Measurements from ENCODE around the gene KRT36.

The KRT36 gene

DNA sequence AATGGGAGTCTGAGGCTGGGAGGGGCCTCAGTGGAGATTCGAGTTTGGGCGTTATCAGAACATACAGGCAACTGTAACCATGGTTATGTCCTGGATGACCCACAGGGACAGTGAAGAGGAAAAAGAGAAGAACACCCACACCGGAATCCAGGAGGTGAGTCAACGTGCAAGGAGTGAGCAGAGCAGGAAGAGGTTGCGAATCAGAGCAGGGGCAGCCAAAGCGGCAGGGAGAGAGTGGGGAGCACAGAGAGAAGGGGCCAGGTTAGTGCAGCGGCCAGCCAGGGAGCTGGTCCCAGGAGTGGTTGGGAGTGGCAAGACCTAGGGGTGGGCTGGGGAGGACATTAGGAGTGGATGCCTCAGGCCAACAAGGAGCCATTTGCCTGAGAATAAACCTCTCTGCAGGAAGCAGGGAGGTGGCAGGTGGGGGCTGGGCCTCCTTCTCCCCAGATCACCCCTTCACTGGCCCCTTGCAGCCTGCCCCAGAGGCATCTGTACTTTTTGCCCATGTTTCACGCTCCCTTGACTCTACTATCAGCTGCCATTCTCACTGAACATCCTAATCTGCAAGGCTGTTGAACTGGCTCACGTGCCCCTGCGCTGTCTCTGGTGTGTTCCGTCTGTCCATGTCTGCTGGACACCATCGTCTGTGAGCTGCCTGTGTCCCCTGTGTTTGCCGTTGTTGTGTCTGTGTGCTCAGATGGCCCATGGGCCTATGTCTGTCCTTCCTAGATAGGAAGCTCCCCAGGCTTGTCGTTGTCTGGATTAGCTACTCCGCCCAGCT, 10.6 kb upstream of the KRT36 start:
- no peak for DNase-seq (ENCODE audit: low read depth)

DNA sequence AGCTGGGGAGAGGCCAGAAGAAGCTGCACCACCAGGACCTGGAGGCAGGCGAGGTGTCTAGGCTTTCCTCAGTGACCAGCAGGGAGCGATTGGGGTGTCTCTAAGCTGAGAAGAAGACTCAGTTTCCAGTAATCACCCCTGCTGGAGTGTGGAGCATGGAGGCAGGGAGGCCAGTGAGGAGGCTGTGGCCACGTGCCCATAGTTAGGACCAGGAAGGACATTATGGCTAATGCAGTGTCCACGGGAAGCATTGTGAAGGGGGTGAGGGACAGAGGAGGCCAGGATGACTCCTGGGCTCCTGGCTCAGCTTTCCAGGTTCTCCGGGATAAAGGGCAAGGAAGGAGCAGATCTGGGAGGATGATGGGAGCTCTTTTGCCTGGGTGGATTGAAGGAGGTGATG, 10.0 kb upstream of the KRT36 start:
- no peak for DNase-seq (ENCODE audit: low read depth)

DNA sequence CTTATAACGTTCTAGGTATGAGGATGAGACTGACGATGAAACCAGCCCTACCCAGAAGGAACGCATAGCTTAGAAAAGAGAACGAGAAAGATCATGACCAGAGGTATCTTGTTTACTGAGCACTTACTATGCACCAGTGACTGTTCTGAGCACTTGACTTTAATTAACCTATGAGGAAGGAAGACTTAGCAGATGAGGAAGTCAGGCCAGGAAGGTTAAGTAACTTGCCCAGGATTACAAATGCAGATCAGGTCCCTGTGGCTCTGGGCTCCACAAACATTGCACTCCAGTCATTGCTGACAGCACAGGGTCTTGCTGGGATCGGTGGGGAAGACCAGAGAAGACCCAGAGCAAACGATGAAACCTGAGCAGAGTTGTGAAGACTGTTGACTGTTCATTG, 8.6 kb upstream of the KRT36 start:
- no peak for DNase-seq (ENCODE audit: low read depth)

DNA sequence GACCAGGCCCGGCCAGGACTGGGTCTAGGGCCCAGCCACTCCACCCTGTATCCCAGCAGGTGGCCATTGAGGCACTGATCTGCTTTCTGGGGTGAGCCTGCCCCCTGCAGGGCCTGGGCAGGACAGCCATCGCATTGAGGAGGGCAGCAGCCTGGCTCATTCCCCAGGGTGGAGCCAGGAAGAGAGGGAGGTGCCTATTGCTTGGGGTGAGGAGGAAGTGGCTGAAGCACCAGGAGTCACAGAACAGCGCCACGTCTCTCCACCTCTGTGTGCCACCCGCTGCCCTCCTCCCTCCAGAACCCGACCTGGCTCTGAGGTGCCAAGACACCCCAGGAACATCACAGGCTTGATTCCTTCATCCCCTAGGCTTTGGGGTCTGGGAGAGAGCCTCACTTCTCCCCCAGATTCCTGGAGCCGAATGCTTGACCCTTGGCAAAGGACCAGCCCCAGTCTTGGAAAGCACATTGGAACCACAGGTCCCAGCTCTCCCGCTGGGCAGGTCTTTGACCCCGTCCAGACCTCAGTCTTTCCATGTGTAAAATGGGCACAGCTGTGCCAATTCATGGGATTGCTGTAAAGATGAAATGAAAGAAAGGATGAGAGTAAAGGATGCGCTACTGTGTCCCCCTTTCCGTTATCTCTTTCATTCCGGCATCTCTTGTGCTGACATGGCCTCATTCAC, 7.2 kb upstream of the KRT36 start:
- peak; percentile 72 for DNase-seq (ENCODE audit: low read depth)

DNA sequence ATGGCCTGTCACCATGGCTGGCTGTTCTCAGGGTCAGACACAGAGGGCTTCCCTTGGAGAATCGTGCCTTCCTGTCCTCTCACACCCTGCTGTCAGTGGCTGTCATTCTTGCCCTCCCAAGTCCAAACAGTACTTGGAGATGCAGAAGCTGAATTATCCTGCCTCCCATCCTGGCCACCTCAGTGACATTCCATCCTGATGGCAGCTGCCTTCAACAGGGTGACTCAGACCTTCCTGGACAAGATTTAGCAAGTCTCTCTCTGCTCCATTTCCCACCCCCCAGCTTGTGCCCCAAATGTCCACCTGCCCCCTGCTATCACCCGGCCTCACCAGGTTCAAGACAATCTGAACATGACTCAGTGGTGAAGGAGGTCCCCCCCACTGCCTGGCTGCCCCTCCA, 4.8 kb upstream of the KRT36 start:
- no peak for DNase-seq (ENCODE audit: low read depth)

DNA sequence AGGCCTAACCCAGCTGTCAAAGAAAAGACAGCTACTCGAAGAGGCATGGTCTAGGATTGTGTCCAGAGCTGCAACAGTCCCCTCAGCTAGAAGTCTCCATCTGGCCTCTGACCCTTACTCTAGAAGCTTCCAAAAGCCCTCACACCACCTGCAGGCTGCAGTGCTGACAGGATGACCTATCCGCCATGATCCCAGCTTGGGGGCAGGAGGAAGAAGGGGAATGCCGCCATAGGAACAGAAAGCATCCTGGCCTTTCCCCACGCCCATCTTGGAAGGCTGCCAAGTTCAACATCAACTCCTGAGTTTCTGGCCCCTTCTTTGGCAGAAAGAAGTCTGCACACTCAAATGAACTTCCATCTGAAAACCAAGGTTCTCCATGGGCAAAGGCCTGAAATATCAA, 3.1 kb upstream of the KRT36 start:
- no peak for DNase-seq (ENCODE audit: low read depth)

DNA sequence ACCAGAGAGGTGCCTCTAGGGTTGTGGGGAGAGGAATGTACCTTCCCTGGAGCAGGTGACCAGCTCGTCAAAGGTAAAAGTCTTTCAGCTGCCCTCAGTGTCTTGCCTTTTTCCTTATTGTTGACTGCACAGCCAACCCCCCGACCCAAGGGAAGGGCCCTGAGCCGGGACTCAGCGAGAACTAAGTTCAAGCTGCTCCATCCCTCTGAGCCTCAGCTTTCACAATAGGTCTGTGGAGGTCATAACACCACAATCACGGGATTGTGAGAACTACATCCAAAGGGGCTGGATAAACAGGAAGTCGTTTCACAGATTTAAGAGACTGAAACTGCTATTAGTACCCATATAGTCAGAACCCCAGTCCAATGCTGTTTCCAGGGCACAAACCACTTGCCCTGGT, 2.6 kb upstream of the KRT36 start:
- no peak for DNase-seq (ENCODE audit: low read depth)

DNA sequence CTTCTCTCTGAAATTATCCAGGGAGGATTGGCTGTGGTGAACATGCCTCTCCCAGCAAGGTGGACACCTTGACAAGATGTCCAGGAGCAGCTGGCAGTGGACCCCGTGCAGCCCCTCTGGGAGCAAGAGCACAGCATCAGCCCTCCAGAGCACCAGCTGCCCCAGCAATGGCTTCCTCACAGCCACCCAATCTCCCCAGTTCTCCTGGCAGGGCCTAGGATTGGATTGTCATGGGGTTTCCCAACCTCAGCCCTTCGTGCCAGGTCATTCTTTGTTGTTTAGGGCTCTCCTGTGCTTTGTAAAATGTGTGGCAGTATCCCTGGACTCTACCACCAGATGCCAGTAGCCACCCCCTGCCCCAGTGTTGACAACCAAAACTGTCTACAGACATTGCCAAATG, 1.8 kb upstream of the KRT36 start:
- no peak for DNase-seq (ENCODE audit: low read depth)

DNA sequence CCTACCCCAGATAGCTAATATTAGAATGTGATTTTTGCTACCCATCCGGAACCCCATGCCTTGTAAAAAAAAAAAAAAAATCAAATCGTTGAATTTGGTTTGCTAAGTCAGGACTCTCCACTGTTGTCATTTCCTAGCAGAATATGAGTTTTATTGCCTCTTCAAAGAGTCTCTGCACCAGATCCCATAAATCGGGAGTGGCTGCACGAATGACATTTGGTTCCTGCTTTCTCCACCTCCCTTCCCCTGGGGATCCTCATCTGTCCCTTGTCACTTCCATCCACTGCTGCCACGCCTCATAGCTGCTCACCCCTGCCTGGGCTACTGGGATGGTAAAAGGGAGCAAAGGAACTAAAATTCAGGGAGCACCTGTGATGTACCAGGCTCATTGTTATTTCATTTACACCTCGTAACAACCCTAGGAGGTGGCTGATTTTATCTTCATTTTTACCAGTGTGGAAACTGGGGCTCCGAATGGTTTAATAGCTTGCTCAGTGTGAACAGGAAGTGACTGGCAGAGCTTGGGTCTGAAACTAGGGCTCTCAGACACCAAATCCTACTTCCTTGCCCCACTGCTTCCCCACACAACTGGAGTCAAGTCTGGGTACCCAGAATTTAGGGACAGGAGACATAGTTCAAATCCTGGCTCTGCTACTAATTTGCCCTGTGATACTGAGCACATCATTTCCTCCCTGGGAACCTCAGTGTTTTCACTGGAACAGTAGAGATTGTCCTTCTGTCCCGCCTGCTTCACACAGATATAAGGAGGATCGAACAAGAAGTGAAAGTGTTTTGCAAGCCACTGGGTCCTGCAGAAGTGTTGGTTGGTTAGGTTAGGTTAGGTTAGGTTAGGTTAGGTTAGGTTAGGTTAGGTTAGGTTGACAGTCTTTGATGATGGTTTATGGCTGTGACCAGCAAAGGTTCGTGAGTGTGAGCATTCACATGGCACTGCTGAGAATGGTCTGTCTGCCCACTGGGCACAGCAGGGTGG, 585 bp upstream of the KRT36 start:
- no peak for DNase-seq (ENCODE audit: low read depth)

DNA sequence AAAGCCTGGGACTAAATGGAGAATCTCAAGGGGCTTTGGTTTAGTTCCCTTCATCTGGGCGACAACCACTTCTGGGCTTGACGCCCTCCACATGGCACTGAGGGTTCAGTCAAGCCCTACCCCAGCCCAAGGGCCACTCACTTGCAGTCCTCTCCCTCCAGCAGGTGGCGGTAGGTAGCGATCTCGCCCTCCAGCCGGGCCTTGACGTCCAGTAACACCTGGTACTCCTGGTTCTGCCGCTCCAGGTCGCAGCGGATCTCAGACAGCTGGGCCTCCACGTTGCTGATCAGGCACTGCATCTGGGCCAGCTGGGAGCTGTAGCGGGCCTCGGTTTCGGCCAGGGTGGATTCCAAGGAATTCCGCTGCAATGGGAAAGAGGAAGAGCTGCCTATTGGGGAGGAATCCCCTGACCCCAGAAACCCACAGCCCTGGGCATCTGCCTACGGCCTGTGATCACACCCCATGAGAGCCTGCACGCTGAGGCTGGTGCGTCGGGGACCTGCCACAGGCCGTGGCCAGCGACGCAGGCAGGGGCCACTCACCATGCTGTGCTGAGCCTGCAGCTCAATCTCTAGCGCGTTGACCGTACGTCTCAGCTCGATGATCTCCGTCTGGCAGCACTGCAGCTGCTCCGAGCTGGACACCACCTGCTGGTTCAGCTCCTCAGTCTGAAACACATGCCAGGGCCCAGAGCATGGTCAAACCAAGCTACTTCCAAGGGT, 2.7 kb downstream of the KRT36 start:
- peak; percentile 34 for DNase-seq (ENCODE audit: low read depth)

DNA sequence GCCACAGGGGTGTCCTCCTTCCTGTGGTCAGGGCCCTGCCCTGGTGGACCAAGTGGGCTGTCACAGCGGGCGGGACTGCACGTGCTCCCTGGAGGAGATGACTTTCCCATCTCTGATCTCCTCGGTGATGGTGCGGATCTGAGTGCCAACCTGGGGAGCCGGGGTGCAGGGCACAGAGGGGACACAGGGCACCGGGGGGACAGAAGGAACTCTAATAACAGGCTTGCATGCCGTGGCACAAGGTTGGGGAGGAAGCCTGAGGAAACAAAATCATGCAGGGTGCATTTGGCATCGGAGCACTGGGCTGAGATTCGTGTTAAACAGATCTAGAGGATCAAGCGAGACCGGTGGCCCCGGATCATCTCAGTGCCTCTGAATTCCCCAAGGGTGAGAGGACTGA, 3.4 kb downstream of the KRT36 start:
- DNase-seq (ENCODE audit: low read depth): no peak

DNA sequence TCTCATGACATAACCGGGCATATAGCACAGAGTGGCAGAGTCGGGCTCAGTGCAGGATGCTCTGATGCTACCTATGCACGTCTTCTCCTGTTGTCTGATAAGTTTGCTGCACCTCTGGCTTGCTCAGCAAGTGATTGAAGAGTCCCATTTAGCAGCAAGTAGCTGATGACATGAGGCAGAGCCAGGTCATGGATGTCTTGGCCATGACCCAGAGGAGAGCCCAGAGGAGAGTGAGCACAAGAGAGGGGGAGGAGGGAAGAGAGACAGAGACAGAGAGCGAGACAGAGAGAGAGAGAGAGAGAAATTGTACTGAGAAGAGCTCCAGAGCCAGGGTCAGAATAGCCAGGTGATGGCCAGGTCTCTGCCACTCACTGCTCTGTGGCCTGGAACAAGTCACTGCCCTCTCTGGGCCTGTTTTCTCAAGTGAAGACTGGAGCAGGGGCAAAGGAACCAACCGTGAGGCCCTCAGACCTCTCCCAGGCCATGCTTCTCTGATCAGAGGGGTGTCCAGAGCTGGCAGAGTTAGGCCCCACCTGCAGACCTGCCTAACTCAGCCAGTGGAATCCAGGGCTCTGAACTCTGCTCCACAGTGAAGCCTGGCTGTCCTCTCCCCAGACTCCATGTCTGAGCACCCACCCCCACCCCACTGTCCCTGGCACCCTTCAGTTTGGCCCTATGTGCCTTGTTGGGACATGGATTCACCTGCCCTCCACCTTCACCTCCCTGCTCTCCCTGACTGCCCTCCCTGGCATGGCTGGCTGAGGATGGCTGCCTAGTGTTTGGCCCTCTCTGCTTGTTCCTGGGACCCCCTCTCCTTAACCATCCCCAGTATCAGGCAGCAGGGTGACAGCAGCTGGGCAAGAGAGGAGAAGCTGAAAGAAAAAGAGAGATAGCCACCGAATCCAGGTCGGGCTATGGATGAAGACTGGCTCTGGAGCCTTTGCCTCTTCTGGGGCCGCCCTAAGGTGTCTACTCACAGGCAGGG, 4.5 kb downstream of the KRT36 start:
- DNase-seq (ENCODE audit: low read depth): no peak

DNA sequence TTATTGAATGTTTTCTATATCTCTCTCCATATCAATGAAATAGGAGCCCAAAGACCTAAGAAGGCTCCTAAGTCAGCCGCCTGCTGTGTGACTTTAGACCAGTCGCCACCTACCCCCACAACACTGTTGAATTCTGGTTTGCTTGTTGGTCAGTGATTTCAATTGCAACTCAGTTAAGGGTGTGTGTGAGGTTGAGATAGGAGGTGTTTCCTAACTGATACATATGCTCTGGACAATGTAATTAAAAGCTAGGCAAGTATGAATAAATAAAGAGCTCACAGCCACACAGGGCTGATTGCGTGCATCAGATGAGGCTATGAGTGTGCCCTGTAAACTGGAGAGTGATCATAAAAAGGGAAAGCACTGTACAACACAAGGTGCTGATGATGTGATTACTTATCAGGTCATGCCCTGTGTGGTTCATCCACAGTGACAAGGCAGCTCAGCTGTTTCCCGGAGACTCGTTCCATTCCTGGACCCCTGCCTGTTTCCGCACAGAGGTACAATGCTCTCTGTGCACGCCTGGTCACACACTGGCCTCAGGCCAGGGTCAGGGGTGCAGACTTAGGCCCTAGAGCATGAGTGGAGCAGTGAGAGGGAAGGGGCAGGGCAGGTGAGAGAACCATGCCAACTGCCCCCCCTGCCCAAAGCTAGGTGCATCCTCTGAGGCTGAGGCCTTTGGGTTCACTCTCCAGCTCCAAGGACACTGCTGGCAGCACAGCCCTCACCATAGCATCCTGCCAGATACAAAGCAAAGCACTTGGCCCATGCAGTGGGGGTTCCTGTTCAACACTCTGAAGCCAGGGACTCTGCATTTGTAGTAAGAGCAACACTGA, 5.5 kb downstream of the KRT36 start:
- no peak for DNase-seq (ENCODE audit: low read depth)

DNA sequence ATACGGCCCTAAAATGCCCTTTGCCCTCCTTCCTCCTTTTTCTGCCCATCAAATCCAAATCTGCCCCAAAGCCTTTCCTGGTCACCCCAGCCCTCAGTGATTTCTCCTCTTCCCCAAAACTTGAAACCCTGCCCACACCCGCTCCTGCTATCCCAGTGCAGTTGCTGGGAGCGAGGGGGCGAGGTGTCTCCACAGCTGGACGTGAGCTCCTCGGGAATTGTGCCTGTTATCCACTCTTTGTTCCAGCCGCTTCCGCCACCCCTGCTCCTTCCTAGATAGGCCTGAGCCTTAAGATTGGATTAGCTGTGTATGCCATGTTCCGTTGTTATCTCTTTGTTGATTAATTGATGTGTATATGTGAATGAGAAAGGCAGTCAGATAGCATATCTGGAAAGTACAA, 6.2 kb downstream of the KRT36 start:
- no peak for DNase-seq (ENCODE audit: low read depth)

DNA sequence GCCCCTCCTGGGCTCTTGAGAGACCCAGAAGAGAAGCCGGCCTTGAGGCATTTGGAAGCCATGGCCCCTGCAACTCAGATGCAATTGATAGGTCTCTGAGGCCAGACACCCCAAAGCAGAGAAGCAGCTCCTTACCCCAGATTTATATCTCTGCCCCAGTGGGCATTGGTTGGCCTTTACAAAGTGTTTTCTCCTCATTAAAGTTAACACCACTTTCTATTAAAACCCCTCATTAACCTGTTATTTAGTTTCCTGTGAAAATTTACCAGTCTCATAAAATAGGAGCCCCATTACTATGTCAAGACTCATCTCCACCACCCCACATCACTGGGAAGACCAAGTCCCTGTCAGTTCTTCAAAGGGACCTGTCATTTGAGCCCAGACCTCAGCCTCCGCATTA, 8.7 kb downstream of the KRT36 start, which contains the start of gene KRT35:
KRT35 (minus strand) TSS at position 116 of the 400 bp plus-strand sequence; CDS start at position 62, 54 bp downstream.
- no peak for DNase-seq (ENCODE audit: low read depth)

DNA sequence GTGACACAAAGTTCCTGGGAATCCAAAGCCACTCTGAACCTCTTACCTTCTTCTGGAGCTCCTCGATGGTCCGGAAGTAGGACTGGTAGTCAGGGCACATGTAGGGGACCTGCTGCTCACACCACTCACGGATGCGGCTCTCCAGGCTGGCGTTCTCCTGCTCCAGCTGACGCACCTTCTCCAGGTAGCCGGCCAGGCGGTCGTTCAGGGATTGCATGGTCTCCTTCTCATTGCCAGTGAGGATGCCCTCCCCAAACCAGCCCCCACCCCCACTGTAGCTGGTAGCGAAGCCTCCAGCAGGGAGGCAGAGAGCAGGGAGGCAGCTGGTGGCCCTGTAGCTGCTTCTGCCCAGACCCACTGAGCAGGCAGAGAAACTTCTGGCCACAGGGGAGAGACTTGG, 9.1 kb downstream of the KRT36 start:
- DNase-seq (ENCODE audit: low read depth): no peak

DNA sequence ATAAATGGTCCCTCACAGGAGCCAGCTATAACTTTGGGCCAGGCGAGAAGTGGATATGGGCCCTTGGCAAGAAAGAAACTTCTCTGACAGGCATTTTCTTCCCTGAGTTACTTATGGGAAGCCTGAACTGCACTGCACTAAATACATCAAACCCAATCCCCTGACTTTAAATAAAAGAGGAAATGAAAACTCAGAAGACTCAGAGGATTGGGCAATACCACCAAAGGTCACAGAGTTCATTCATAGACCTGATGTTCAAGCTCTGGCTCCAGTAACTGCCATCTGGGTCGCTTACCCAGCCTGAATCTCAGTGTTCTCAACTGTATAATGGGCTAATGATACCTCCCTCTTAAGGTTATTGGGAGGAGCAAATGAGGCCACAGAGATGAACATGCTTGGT, 9.6 kb downstream of the KRT36 start:
- DNase-seq (ENCODE audit: low read depth): no peak

DNA sequence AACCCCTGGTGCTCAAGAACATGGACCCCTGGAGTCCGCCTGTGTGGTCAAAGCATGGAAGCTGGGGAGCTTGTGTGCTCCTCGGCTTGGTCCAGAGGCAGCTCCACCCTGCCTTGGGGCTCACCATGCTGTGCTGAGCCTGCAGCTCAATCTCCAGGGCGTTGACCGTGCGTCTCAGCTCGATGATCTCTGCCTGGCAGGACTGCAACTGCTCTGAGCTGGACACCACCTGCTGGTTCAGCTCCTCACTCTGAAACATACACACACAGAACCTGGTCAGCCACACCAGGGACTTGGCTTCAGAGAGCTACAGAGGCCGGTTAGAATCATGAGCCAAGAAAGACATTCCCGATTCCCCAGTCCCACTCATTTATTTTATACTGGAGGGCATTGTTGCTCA, 11.5 kb downstream of the KRT36 start:
- no peak for DNase-seq (ENCODE audit: low read depth)

All from activated T-cell treated with anti-CD3 and anti-CD28 coated beads for 48 hours (primary cell).